ENCODE results near the gene SPDYC. TPM values are rescaled to one million over a fixed set of nuclear protein-coding genes. Genes with fewer than 3 reads are reported as not detected.

The SPDYC gene
- total and polyA plus RNA-seq, 2 of the 13 experiments (the other 11 are each of a cell fraction or from before 2014, with no cell fraction given) = 0.15 to 0.33 TPM

DNA sequence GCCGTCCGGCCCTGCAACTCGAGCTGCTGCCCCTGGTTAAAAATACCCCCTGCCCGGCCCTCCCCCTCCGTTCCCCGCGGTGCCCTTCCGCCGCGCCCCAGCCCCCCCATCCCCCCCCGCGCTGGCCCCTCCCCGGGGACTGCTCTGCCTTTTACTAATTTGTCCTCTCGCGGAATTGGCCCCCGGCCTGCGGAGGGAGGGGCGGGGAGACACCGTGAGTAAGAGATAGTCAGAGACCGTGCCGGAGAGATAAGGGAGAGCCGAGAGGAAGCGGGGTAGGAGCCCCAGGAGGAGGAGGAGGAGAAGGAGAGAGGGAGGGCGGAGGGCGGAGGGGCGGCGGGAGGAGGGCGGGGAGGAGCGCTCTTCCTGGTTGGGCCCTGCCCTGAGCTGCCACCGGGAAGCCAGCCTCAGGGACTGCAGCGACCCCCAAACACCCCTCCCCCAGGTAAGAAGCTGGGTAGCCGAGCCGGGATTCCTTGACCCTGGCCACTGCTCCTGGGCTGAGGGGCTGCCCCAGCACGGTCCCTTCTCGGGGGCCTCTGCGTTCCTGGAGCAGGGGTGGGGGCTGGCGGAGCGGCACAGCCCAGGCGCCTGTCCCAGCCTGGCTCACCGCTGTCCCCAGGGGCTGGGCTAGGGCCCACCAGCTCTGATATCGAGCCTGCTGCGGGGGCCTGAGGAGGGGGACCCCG is 11.7 kb downstream of the SPDYC start, which contains the start of gene CAPN1 (continued):
- TF ChIP-seq GABPA (IDR thresholded peaks at IDR 0.05; ENCODE audit: low read depth, low read length) (0 out of 2 replicates have a peak, but pooled peaks have one; percentile 3), GABPA (CRISPR knock-in tag; IDR thresholded peaks at IDR 0.05; ENCODE audit: low read depth) (no peak), TARDBP (CRISPR knock-in tag; IDR thresholded peaks at IDR 0.05) (0 out of 2 replicates have a peak, but pooled peaks have one; percentile 23), RARG (CRISPR knock-in tag; IDR thresholded peaks at IDR 0.05; ENCODE audit: low read depth) (no peak), NFE2L2 (IDR thresholded peaks at IDR 0.05; ENCODE audit: low read length) (no peak), CAMTA2 (CRISPR knock-in tag; IDR thresholded peaks at IDR 0.05; ENCODE audit: borderline replicate concordance) (no peak), ZNF569 (CRISPR knock-in tag; IDR thresholded peaks at IDR 0.05; ENCODE audit: borderline replicate concordance) (no peak), TEAD2 (CRISPR knock-in tag; IDR thresholded peaks at IDR 0.05) (no peak), ATF7 (IDR thresholded peaks at IDR 0.05) (no peak), ATF7 (CRISPR knock-in tag; IDR thresholded peaks at IDR 0.05) (no peak), ZNF775 (CRISPR knock-in tag; IDR thresholded peaks at IDR 0.05; ENCODE audit: borderline replicate concordance) (no peak), SIX1 (CRISPR knock-in tag; IDR thresholded peaks at IDR 0.05; ENCODE audit: borderline replicate concordance) (no peak), ZNF430 (CRISPR knock-in tag; IDR thresholded peaks at IDR 0.05) (no peak), POLR2G (IDR thresholded peaks at IDR 0.05; ENCODE audit: low read depth, low read length) (no peak), NFYB (CRISPR knock-in tag; IDR thresholded peaks at IDR 0.05) (no peak), RNF2 (conservative IDR thresholded peaks at IDR 0.05; ENCODE audit: low read depth) (no peak)
- TF ChIP-seq, protein P1, sequence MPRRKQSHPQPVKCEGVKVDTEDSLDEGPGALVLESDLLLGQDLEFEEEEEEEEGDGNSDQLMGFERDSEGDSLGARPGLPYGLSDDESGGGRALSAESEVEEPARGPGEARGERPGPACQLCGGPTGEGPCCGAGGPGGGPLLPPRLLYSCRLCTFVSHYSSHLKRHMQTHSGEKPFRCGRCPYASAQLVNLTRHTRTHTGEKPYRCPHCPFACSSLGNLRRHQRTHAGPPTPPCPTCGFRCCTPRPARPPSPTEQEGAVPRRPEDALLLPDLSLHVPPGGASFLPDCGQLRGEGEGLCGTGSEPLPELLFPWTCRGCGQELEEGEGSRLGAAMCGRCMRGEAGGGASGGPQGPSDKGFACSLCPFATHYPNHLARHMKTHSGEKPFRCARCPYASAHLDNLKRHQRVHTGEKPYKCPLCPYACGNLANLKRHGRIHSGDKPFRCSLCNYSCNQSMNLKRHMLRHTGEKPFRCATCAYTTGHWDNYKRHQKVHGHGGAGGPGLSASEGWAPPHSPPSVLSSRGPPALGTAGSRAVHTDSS (CRISPR knock-in tag; conservative IDR thresholded peaks at IDR 0.05) = no peak
- TF ChIP-seq, protein P2, sequence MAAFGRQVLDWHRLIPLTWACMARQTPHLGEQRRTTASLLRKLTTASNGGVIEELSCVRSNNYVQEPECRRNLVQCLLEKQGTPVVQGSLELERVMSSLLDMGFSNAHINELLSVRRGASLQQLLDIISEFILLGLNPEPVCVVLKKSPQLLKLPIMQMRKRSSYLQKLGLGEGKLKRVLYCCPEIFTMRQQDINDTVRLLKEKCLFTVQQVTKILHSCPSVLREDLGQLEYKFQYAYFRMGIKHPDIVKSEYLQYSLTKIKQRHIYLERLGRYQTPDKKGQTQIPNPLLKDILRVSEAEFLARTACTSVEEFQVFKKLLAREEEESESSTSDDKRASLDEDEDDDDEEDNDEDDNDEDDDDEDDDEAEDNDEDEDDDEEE (CRISPR knock-in tag; IDR thresholded peaks at IDR 0.05) = no peak
- TF ChIP-seq, protein P3, sequence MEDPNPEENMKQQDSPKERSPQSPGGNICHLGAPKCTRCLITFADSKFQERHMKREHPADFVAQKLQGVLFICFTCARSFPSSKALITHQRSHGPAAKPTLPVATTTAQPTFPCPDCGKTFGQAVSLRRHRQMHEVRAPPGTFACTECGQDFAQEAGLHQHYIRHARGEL (CRISPR knock-in tag; IDR thresholded peaks at IDR 0.05) = no peak
- TF ChIP-seq, protein P4, sequence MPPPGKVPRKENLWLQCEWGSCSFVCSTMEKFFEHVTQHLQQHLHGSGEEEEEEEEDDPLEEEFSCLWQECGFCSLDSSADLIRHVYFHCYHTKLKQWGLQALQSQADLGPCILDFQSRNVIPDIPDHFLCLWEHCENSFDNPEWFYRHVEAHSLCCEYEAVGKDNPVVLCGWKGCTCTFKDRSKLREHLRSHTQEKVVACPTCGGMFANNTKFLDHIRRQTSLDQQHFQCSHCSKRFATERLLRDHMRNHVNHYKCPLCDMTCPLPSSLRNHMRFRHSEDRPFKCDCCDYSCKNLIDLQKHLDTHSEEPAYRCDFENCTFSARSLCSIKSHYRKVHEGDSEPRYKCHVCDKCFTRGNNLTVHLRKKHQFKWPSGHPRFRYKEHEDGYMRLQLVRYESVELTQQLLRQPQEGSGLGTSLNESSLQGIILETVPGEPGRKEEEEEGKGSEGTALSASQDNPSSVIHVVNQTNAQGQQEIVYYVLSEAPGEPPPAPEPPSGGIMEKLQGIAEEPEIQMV (CRISPR knock-in tag; IDR thresholded peaks at IDR 0.05; ENCODE audit: low read depth) = no peak
- TF ChIP-seq, protein P5, sequence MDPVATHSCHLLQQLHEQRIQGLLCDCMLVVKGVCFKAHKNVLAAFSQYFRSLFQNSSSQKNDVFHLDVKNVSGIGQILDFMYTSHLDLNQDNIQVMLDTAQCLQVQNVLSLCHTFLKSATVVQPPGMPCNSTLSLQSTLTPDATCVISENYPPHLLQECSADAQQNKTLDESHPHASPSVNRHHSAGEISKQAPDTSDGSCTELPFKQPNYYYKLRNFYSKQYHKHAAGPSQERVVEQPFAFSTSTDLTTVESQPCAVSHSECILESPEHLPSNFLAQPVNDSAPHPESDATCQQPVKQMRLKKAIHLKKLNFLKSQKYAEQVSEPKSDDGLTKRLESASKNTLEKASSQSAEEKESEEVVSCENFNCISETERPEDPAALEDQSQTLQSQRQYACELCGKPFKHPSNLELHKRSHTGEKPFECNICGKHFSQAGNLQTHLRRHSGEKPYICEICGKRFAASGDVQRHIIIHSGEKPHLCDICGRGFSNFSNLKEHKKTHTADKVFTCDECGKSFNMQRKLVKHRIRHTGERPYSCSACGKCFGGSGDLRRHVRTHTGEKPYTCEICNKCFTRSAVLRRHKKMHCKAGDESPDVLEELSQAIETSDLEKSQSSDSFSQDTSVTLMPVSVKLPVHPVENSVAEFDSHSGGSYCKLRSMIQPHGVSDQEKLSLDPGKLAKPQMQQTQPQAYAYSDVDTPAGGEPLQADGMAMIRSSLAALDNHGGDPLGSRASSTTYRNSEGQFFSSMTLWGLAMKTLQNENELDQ (CRISPR knock-in tag; IDR thresholded peaks at IDR 0.05; ENCODE audit: borderline replicate concordance) = no peak
- TF ChIP-seq, protein P6, sequence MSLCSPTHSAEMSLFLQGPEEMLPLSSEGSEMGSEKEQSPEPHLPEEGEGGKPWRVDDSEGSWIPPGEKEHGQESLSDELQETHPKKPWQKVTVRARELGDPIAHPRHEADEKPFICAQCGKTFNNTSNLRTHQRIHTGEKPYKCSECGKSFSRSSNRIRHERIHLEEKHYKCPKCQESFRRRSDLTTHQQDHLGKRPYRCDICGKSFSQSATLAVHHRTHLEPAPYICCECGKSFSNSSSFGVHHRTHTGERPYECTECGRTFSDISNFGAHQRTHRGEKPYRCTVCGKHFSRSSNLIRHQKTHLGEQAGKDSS (CRISPR knock-in tag; IDR thresholded peaks at IDR 0.05; ENCODE audit: borderline replicate concordance, low read depth) = no peak
- TF ChIP-seq, protein P7, sequence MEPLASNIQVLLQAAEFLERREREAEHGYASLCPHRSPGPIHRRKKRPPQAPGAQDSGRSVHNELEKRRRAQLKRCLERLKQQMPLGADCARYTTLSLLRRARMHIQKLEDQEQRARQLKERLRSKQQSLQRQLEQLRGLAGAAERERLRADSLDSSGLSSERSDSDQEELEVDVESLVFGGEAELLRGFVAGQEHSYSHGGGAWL (CRISPR knock-in tag; IDR thresholded peaks at IDR 0.05) = no peak

Measured in HepG2 (cell line).